ENCODE results near the gene KIAA1549. TPM values are rescaled to one million over a fixed set of nuclear protein-coding genes. Genes with fewer than 3 reads are reported as not detected.

Gene KIAA1549
- total RNA-seq, 4 donors from 2014 or later: 1.6 to 5.0 (median 3.3) TPM

DNA sequence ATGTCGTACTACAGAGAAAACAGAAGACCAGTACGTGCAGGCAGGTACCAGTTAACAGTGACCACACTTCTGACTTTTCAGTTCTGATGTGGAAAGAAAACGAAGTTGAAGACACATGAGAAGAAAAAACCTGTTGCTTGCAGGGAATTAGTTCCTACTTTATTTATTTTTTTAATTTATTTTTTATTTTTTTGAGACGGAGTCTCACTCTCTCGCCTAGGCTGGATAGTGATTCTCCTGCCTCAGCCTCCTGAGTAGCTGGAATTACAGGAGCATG lies 109.4 kb downstream of the KIAA1549 start:
- DNase-seq: no peak
- TF ChIP-seq, protein P1, sequence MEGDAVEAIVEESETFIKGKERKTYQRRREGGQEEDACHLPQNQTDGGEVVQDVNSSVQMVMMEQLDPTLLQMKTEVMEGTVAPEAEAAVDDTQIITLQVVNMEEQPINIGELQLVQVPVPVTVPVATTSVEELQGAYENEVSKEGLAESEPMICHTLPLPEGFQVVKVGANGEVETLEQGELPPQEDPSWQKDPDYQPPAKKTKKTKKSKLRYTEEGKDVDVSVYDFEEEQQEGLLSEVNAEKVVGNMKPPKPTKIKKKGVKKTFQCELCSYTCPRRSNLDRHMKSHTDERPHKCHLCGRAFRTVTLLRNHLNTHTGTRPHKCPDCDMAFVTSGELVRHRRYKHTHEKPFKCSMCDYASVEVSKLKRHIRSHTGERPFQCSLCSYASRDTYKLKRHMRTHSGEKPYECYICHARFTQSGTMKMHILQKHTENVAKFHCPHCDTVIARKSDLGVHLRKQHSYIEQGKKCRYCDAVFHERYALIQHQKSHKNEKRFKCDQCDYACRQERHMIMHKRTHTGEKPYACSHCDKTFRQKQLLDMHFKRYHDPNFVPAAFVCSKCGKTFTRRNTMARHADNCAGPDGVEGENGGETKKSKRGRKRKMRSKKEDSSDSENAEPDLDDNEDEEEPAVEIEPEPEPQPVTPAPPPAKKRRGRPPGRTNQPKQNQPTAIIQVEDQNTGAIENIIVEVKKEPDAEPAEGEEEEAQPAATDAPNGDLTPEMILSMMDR (IDR thresholded peaks at IDR 0.05): no peak

DNA sequence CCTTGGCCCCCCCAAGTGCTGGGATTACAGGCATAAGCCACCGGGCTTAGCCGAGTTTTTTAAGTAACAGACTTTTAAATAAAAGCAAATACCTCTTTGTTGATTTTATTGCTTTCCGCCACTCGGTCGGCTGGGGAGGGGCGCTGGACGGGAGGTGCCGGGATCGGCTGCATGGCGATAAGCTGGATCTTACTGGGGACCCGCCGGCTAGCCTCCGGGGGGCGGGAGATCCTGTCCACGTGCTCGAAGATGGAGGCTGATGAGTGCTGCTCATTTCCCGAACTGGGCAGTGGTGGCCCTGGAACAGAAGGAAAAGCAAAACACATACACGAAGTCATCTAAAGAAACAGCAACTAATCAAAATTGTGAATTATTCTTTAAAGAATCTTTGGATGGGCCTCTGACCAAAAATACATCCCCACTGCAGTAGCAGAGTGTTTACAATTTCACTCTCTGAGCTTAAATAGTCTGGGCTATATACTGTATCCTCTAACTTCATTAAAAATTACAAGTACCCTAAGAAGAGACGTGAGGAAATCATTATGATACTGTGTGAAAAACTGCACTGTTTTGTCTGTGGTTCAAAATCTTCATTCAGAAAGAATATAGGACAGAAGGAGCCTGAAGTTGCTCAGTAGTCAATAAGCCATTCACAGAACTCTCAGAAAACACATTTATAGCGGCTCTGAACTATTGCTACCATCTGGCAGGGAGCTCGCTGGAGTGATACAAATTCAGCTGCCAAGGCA lies 110.0 kb downstream of the KIAA1549 start:
- Histone ChIP-seq H3K9me3 (no peaks in the 10 kb centered on the region), H3K4me1 (no peaks in the 10 kb centered on the region), H3K36me3 (no peaks in the 10 kb centered on the region), H3K27me3 (no peaks in the 10 kb centered on the region), H3K4me3 (no peak overlapping the region), H3K27ac (no peak overlapping the region)
- no peak for TF ChIP-seq POLR2A (IDR thresholded peaks at IDR 0.05)
- TF ChIP-seq, protein P1 (IDR thresholded peaks at IDR 0.05): no peak
- no peak for DNase-seq

More for the DNA sequence above, 109.4 kb downstream of the KIAA1549 start:
- H3K4me3 ChIP-seq: no peak overlapping the region
- H3K27me3 ChIP-seq: no peaks in the 10 kb centered on the region
- no peak overlapping the region for H3K27ac ChIP-seq
- no peaks in the 10 kb centered on the region for H3K36me3 ChIP-seq
- no peaks in the 10 kb centered on the region for H3K9me3 ChIP-seq
- H3K4me1 ChIP-seq: no peaks in the 10 kb centered on the region

DNA sequence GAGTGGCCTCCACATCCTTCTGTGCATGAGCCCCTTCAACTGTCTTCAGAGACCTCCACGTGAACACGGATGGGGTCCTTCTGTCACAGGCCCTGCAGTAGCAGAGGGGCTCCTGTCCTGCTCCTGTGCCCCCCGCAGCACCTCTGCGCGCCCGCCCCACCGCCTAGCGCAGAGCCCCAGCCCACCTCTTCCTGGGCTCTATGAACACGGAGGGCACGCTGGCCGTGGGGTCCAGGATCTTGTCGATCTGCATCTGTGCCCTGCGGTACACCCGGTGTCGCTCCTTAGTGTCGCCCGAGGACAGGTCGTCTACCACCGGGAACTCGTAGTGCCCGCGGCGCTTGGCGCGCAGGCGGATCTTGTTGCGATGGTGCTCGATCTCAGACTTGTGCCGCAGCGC lies 111.8 kb downstream of the KIAA1549 start:
- Histone ChIP-seq H3K4me3 (no peak overlapping the region), H3K27me3 (no peaks in the 10 kb centered on the region), H3K27ac (no peak overlapping the region), H3K9me3 (no peaks in the 10 kb centered on the region), H3K4me1 (no peaks in the 10 kb centered on the region), H3K36me3 (no peaks in the 10 kb centered on the region)
- TF ChIP-seq, protein P1 (IDR thresholded peaks at IDR 0.05): no peak
- no peak for TF ChIP-seq POLR2A (IDR thresholded peaks at IDR 0.05)
- DNase-seq: no peak

DNA sequence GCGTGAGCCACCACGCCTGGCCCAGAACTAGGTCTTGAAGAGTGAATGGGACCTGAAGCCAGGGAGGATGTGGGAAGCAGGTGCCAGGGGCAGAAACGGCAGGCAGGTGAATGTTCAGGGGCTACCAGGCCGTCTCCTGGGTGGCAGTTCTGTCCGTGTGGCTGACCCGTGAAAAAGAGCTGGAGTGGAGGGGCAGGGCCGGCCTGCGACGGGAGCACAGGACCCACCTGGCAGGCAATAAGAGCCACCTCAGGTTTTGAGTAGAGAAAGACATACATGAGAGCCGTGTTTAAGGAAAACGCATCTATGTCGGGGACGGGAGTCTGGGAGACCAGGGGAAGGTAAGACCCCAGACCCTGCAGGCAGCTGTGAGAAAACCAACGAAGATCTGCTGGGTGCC lies 112.5 kb downstream of the KIAA1549 start:
- no peaks in the 10 kb centered on the region for H3K4me1 ChIP-seq
- H3K36me3 ChIP-seq: no peaks in the 10 kb centered on the region
- H3K9me3 ChIP-seq: no peaks in the 10 kb centered on the region
- no peak overlapping the region for H3K27ac ChIP-seq
- no peak overlapping the region for H3K4me3 ChIP-seq
- no peaks in the 10 kb centered on the region for H3K27me3 ChIP-seq
- no peak for TF ChIP-seq POLR2A (IDR thresholded peaks at IDR 0.05)
- TF ChIP-seq, protein P1 (IDR thresholded peaks at IDR 0.05): no peak
- DNase-seq: no peak

DNA sequence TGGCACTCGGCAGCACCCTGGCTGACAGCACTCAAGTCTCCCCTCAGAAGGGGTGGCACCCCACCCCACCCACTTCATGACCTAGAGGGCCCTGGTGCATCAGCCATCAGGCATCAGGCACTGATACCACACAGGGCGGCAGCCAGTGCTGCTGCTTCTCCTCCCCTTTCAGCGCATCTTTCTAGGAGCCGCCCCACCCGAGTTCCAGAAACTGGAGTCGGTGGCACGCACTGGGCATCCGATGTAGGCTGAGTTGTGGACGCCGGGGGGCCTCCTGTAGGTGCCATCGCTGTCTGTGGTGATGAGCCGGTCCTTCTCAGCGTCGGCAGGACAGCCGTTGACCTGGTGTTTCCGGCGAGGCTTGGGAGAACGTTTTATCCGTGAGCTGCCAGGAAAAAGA lies 113.4 kb downstream of the KIAA1549 start:
- no peaks in the 10 kb centered on the region for H3K27me3 ChIP-seq
- no peak for TF ChIP-seq POLR2A (IDR thresholded peaks at IDR 0.05)
- TF ChIP-seq, protein P1 (IDR thresholded peaks at IDR 0.05): no peak
- no peaks in the 10 kb centered on the region for H3K4me1 ChIP-seq
- no peaks in the 10 kb centered on the region for H3K9me3 ChIP-seq
- H3K27ac ChIP-seq: no peak overlapping the region
- H3K4me3 ChIP-seq: no peak overlapping the region
- DNase-seq: no peak
- H3K36me3 ChIP-seq: no peaks in the 10 kb centered on the region

DNA sequence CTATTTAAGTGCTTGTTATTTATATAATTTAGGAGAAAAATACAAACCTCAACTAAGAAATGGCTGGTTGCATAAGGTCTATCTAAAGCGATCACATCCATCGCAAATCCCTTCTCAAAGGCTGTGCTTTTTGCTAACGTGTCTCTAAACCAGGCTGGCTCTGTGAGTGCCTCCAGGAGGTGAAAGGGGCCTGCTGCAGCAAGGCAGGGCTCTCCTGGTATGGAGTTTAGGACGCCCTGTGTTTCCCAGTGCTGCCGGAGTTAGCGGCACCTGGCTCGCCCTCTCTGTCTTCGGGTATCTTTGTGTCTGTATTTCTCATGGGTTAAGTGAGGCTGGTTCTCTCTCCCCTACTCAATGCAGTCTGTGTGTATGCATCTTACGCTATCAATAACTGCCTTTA lies 114.8 kb downstream of the KIAA1549 start:
- TF ChIP-seq, protein P1 (IDR thresholded peaks at IDR 0.05): no peak
- no peak for TF ChIP-seq POLR2A (IDR thresholded peaks at IDR 0.05)

More for the DNA sequence above, 114.8 kb downstream of the KIAA1549 start:
- H3K4me3 ChIP-seq: no peak overlapping the region
- H3K27ac ChIP-seq: no peak overlapping the region
- no peaks in the 10 kb centered on the region for H3K36me3 ChIP-seq
- no peak for DNase-seq
- no peaks in the 10 kb centered on the region for H3K9me3 ChIP-seq
- no peaks in the 10 kb centered on the region for H3K27me3 ChIP-seq
- H3K4me1 ChIP-seq: no peaks in the 10 kb centered on the region

Measured in Peyer's patch (tissue), 4 donors.